ENCODE data around the gene AFF3. TPM values are rescaled to one million over a fixed set of nuclear protein-coding genes. Genes with fewer than 3 reads are reported as not detected.

AFF3 gene
- total RNA-seq, 1 donor from 2014 or later, result 8.0 TPM

DNA sequence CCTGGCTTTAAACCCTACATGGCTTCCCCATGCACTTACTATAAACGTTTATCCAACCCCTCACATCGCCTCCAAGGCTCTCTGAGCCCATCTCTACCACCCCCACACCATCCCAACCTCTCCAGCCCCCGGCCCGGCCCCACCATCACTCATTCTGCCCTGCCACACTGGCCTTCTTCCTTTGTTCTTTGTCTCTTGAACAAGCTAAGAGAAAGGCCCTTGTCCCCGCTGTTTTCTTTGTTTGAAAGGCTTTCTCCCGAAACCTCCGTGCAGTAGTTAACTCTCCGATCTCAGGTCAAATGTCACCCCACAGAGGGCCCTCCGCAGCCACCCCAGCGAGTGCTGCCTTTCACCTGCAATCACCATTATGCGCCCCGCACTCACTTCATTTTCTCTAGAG, 100.4 kb downstream of the AFF3 start:
- intact Hi-C loops (cut with micrococcal nuclease), result no loop called here

DNA sequence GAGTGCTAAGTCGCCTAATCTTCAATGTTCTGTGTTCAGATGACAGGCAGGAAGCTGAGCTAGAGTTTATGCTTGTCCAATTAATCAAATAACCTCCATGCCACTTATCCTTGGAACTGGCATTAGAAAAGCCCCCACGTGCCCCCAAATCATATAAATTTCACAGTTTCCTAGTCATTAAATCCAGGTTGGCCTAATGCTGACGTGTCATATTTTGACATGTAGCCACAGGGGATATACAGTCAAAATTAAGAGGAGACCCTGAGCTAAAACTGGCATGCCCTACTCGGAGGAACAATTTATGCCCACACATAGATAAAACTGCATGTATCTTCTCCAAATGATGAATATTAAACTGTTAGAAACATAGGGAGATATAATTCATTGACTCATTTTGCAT, 101.0 kb downstream of the AFF3 start:
- Histone ChIP-seq H3K9me3 (replicated peaks) (no peaks in the 10 kb centered on the region), H3K36me3 (no peaks in the 10 kb centered on the region), H3K4me1 (peaks cover 5% of the 10 kb centered on the region), H3K27ac (replicated peaks) (no peak overlapping the region), H3K27me3 (ENCODE audit: low read depth) (no peaks in the 10 kb centered on the region), H3K4me3 (no peak overlapping the region)
- intact Hi-C loops (cut with micrococcal nuclease), result no loop called here
- DNase-seq, result no peak
- TF ChIP-seq, protein P1, sequence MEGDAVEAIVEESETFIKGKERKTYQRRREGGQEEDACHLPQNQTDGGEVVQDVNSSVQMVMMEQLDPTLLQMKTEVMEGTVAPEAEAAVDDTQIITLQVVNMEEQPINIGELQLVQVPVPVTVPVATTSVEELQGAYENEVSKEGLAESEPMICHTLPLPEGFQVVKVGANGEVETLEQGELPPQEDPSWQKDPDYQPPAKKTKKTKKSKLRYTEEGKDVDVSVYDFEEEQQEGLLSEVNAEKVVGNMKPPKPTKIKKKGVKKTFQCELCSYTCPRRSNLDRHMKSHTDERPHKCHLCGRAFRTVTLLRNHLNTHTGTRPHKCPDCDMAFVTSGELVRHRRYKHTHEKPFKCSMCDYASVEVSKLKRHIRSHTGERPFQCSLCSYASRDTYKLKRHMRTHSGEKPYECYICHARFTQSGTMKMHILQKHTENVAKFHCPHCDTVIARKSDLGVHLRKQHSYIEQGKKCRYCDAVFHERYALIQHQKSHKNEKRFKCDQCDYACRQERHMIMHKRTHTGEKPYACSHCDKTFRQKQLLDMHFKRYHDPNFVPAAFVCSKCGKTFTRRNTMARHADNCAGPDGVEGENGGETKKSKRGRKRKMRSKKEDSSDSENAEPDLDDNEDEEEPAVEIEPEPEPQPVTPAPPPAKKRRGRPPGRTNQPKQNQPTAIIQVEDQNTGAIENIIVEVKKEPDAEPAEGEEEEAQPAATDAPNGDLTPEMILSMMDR (IDR thresholded peaks at IDR 0.05; ENCODE audit: borderline replicate concordance), result no peak

More for the DNA sequence above, 100.4 kb downstream of the AFF3 start:
- H3K9me3 ChIP-seq (replicated peaks), result no peaks in the 10 kb centered on the region
- no peak overlapping the region for H3K4me3 ChIP-seq
- peaks cover 1% of the 10 kb centered on the region for H3K4me1 ChIP-seq
- TF ChIP-seq, protein P1 (IDR thresholded peaks at IDR 0.05; ENCODE audit: borderline replicate concordance), result no peak
- H3K27ac ChIP-seq (replicated peaks), result no peak overlapping the region
- no peak for DNase-seq
- no peaks in the 10 kb centered on the region for H3K27me3 ChIP-seq (ENCODE audit: low read depth)
- H3K36me3 ChIP-seq, result no peaks in the 10 kb centered on the region

DNA sequence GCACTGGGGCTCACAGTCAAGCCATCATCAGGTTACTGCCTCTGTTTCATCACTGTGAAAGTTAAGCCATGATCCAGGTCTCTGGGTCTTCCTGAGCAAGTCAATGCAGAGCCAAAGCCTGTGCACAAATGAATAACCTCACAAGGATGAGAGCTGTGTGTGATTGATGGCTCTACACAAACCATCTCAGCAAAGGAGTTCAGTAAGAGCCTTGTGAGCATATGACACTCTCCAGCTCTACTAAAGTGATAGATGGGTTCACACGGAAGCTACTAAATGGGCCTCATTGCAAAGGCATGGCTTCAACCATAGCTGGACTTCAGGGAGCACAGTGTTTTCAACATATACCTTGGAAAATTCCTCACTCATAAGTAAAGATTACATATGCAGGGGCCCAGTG, 101.5 kb downstream of the AFF3 start:
- TF ChIP-seq, protein P1 (IDR thresholded peaks at IDR 0.05; ENCODE audit: borderline replicate concordance), result no peak
- no peaks in the 10 kb centered on the region for H3K9me3 ChIP-seq (replicated peaks)
- no peak overlapping the region for H3K27ac ChIP-seq (replicated peaks)
- no peak overlapping the region for H3K4me3 ChIP-seq
- H3K4me1 ChIP-seq, result peaks cover 5% of the 10 kb centered on the region
- no peaks in the 10 kb centered on the region for H3K27me3 ChIP-seq (ENCODE audit: low read depth)
- H3K36me3 ChIP-seq, result no peaks in the 10 kb centered on the region
- no peak for DNase-seq
- intact Hi-C loops (cut with micrococcal nuclease), result no loop called here

DNA sequence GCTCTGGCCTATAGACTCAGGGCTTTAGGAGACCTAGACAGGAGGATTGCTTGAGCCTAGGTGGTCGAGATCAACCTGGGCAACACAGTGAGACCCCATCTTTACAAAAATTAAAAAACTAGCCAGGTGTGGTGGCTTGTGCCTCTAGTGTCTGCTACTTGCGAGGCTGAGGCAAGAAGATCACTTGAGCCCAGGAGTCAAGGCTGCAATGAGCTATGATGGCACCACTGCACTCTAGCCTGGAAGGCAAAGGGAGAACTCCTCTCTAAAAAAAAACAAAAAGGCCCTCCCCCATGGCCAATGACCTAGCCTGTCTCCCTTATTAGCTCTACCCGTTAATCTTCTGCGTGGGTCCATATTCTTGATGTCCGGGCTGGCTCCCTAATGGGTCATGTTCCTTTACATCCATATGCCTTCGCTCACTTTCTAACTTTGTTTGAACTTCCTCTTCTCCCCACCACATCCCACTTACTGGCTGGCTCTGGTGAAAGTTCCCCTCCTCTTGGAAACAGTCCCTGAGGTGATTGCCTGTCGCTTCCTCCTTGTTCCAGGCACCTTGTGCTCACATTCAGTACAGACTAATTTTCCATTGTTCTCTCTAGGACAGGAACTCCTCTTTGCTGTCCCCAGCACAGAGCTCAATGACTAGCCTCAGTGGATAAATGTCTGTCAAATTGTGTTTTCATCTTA, 103.0 kb downstream of the AFF3 start:
- no peaks in the 10 kb centered on the region for H3K9me3 ChIP-seq (replicated peaks)
- intact Hi-C loops (cut with micrococcal nuclease), result no loop called here
- H3K36me3 ChIP-seq, result no peaks in the 10 kb centered on the region
- H3K4me3 ChIP-seq, result no peak overlapping the region
- H3K27me3 ChIP-seq (ENCODE audit: low read depth), result no peaks in the 10 kb centered on the region
- no peak for DNase-seq
- no peak overlapping the region for H3K27ac ChIP-seq (replicated peaks)
- peaks cover 5% of the 10 kb centered on the region for H3K4me1 ChIP-seq
- TF ChIP-seq, protein P1 (IDR thresholded peaks at IDR 0.05; ENCODE audit: borderline replicate concordance), result no peak

DNA sequence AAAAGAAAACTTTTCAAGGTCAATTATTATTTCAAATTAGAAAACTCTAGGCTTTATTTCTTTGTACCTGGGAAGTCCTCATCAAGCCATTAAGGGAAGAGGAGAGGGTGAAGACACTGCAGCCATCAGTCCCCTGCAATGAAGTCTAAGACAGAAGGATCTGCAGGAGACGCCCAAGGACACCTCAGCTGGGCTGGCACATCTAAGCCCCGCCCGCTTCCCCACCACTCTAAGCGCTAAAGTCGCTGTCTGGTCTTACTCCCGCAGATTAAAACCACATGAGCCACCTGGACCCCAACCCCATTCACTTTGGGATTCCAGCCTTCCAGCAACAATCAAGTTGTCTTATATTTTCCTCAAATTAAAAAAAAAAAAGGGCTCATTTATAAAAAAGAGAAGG, 104.4 kb downstream of the AFF3 start:
- intact Hi-C loops (cut with micrococcal nuclease), result no loop called here
- TF ChIP-seq, protein P1 (IDR thresholded peaks at IDR 0.05; ENCODE audit: borderline replicate concordance), result no peak
- H3K36me3 ChIP-seq, result no peaks in the 10 kb centered on the region
- H3K4me1 ChIP-seq, result peaks cover 5% of the 10 kb centered on the region
- no peak overlapping the region for H3K4me3 ChIP-seq
- no peaks in the 10 kb centered on the region for H3K9me3 ChIP-seq (replicated peaks)
- DNase-seq, result no peak
- no peaks in the 10 kb centered on the region for H3K27me3 ChIP-seq (ENCODE audit: low read depth)
- H3K27ac ChIP-seq (replicated peaks), result no peak overlapping the region

Measured in left ventricle myocardium inferior (tissue), 1 donor.